ENCODE data around the gene COP1. TPM values are rescaled to one million over a fixed set of nuclear protein-coding genes. Genes with fewer than 3 reads are reported as not detected.

COP1 gene
- polyA plus RNA-seq, 1 donor (not counting 4 experiments of a cell fraction or from before 2014, with no cell fraction given), result 38.9 TPM

- H3K79me2 ChIP-seq (ENCODE audit: control insufficient read depth, insufficient read depth, low read length), result no peaks in the 10 kb centered on the region
- no peak overlapping the region for H3K27ac ChIP-seq (ENCODE audit: control insufficient read depth, insufficient read depth, low read length)
- FAIRE-seq, result no peak
- no peak for DNase-seq (ENCODE audit: low read depth, low spot score)
- H3K9me3 ChIP-seq (ENCODE audit: control insufficient read depth, low read depth, low read length), result no peaks in the 10 kb centered on the region
- H3K9ac ChIP-seq (ENCODE audit: control insufficient read depth, extremely low read depth, insufficient read depth, low read length), result no peak overlapping the region
- no peak overlapping the region for H3K4me3 ChIP-seq (ENCODE audit: control insufficient read depth in 2 of 3, extremely low read depth in 1 of 3, insufficient read depth in 2 of 3, low read depth in 1 of 3, low read length in 3 of 3)
- H3K4me2 ChIP-seq (ENCODE audit: control insufficient read depth, extremely low read depth, insufficient read depth, low read depth, low read length), result no peak overlapping the region
- dilution Hi-C loops (cut with MboI; ENCODE audit: extremely low pct_ligation_motif_present, low sequenced_read_pairs), result no loop called here
- H4K20me1 ChIP-seq (ENCODE audit: control insufficient read depth, extremely low read depth, insufficient read depth, low read length), result no peaks in the 10 kb centered on the region
- H2AFZ ChIP-seq (ENCODE audit: control insufficient read depth, low read length), result no peak overlapping the region
- H3K27me3 ChIP-seq (ENCODE audit: control insufficient read depth, extremely low read depth, insufficient read depth, low read length), result no peaks in the 10 kb centered on the region
- H3K4me1 ChIP-seq (ENCODE audit: control insufficient read depth, extremely low read depth, insufficient read depth, low read length), result no peaks in the 10 kb centered on the region
- no peaks in the 10 kb centered on the region for H3K9me1 ChIP-seq (ENCODE audit: control insufficient read depth, extremely low read depth, insufficient read depth, low read length)
- TF ChIP-seq EZH2 (IDR thresholded peaks at IDR 0.05; ENCODE audit: low read length), result no peak
- TF ChIP-seq, protein P1, sequence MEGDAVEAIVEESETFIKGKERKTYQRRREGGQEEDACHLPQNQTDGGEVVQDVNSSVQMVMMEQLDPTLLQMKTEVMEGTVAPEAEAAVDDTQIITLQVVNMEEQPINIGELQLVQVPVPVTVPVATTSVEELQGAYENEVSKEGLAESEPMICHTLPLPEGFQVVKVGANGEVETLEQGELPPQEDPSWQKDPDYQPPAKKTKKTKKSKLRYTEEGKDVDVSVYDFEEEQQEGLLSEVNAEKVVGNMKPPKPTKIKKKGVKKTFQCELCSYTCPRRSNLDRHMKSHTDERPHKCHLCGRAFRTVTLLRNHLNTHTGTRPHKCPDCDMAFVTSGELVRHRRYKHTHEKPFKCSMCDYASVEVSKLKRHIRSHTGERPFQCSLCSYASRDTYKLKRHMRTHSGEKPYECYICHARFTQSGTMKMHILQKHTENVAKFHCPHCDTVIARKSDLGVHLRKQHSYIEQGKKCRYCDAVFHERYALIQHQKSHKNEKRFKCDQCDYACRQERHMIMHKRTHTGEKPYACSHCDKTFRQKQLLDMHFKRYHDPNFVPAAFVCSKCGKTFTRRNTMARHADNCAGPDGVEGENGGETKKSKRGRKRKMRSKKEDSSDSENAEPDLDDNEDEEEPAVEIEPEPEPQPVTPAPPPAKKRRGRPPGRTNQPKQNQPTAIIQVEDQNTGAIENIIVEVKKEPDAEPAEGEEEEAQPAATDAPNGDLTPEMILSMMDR (optimal IDR thresholded peaks at IDR 0.05 in 1 of 3, IDR thresholded peaks at IDR 0.05 in 1 of 3, conservative IDR thresholded peaks at IDR 0.05 in 1 of 3; ENCODE audit: extremely low read depth in 1 of 3, insufficient read depth in 2 of 3, low read length in 3 of 3), result no peak
- peaks cover 0 to 7% of the 10 kb centered on the region in 2 experiments for H3K36me3 ChIP-seq (ENCODE audit: control insufficient read depth in 2 of 2, extremely low read depth in 1 of 2, insufficient read depth in 2 of 2, low read length in 2 of 2)
Measured at GRCh38 chr1:175944591-175944990, 262.5 kb downstream of the COP1 start.

DNA sequence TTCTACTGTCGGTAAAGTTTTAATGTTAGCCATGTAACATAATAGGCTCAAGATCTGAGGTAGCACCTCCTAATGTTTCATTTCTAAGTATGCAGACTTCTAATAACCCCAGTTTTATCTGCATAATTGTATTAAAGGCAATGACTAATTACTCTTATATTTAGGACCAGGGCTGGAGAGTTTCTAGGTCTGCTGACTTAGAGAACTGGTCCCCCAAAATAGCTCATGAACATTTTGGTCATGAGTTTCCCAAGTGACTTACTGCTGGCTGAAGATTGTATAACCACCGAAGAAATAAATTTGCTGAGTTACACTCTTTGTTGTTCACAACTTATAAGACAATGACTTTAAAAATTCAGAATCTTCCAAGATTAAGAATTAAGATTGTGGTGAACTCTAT, 265.9 kb downstream of the COP1 start:
- FAIRE-seq (no peak), DNase-seq (ENCODE audit: low read depth, low spot score) (no peak)
- dilution Hi-C loops (cut with MboI; ENCODE audit: extremely low pct_ligation_motif_present, low sequenced_read_pairs), result no loop called here
- Histone ChIP-seq H3K27ac (ENCODE audit: control insufficient read depth, insufficient read depth, low read length) (no peak overlapping the region), H3K9ac (ENCODE audit: control insufficient read depth, extremely low read depth, insufficient read depth, low read length) (no peak overlapping the region), H3K4me3 (ENCODE audit: control insufficient read depth in 2 of 3, extremely low read depth in 1 of 3, insufficient read depth in 2 of 3, low read depth in 1 of 3, low read length in 3 of 3) (no peak overlapping the region), H3K9me3 (ENCODE audit: control insufficient read depth, low read depth, low read length) (no peaks in the 10 kb centered on the region), H3K27me3 (ENCODE audit: control insufficient read depth, extremely low read depth, insufficient read depth, low read length) (no peaks in the 10 kb centered on the region), H3K4me2 (ENCODE audit: control insufficient read depth, extremely low read depth, insufficient read depth, low read depth, low read length) (no peak overlapping the region), H3K79me2 (ENCODE audit: control insufficient read depth, insufficient read depth, low read length) (no peaks in the 10 kb centered on the region), H3K4me1 (ENCODE audit: control insufficient read depth, extremely low read depth, insufficient read depth, low read length) (no peaks in the 10 kb centered on the region), H3K9me1 (ENCODE audit: control insufficient read depth, extremely low read depth, insufficient read depth, low read length) (no peaks in the 10 kb centered on the region), H3K36me3 (ENCODE audit: control insufficient read depth in 2 of 2, extremely low read depth in 1 of 2, insufficient read depth in 2 of 2, low read length in 2 of 2) (peaks cover 0 to 2% of the 10 kb centered on the region in 2 experiments), H2AFZ (ENCODE audit: control insufficient read depth, low read length) (no peak overlapping the region), H4K20me1 (ENCODE audit: control insufficient read depth, extremely low read depth, insufficient read depth, low read length) (no peaks in the 10 kb centered on the region)
- TF ChIP-seq, protein P1 (optimal IDR thresholded peaks at IDR 0.05 in 1 of 3, IDR thresholded peaks at IDR 0.05 in 1 of 3, conservative IDR thresholded peaks at IDR 0.05 in 1 of 3; ENCODE audit: extremely low read depth in 1 of 3, insufficient read depth in 2 of 3, low read length in 3 of 3), result no peak
- TF ChIP-seq EZH2 (IDR thresholded peaks at IDR 0.05; ENCODE audit: low read length), result no peak
